ENCODE results near the gene NECTIN2.

GRCh38 chr19:44846455-44847143 lies 502 bp downstream of the NECTIN2 start:
- TF ChIP-seq, protein P1, sequence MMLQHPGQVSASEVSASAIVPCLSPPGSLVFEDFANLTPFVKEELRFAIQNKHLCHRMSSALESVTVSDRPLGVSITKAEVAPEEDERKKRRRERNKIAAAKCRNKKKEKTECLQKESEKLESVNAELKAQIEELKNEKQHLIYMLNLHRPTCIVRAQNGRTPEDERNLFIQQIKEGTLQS (IDR thresholded peaks at IDR 0.05), result no peak
- TF ChIP-seq, protein P2, sequence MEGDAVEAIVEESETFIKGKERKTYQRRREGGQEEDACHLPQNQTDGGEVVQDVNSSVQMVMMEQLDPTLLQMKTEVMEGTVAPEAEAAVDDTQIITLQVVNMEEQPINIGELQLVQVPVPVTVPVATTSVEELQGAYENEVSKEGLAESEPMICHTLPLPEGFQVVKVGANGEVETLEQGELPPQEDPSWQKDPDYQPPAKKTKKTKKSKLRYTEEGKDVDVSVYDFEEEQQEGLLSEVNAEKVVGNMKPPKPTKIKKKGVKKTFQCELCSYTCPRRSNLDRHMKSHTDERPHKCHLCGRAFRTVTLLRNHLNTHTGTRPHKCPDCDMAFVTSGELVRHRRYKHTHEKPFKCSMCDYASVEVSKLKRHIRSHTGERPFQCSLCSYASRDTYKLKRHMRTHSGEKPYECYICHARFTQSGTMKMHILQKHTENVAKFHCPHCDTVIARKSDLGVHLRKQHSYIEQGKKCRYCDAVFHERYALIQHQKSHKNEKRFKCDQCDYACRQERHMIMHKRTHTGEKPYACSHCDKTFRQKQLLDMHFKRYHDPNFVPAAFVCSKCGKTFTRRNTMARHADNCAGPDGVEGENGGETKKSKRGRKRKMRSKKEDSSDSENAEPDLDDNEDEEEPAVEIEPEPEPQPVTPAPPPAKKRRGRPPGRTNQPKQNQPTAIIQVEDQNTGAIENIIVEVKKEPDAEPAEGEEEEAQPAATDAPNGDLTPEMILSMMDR (IDR thresholded peaks at IDR 0.05; ENCODE audit: low read depth, low read length, missing input control), result no peak

Data from liver (tissue), 3 donors.